Common myeloid progenitor, CD34-positive (primary cell): ENCODE measurements around the gene GATAD2A.

Source experiments
- CTCF ChIA-PET: fragments of 350-600 bp; sonication (Branson Sonifier 250); formaldehyde crosslinking; loops from one replicate; lab custom pipeline; 2021; ENCODE audit warnings: antibody characterized with exemption; lab: Charles Lee
- POLR2A ChIA-PET: fragments of 350-600 bp; sonication (Branson Sonifier 250); formaldehyde crosslinking; loops from one replicate; lab custom pipeline; 2021; ENCODE audit warnings: antibody characterized with exemption; lab: Charles Lee
- DNase-seq, 3 donors: peaks; one replicate each; pipeline versions ENCODE4 v3.0.0 to v3.0.0-alpha.2; 2013
- H3K27ac ChIP-seq, 2 experiments: 1 replicate in 1 of 2; 2 replicates in 1 of 2; pipeline ENCODE4 v1.7.0; 2013; ENCODE audit warnings: inconsistent platforms in 2 of 2, low read length in 2 of 2, mild to moderate bottlenecking in 2 of 2, low read depth in 1 of 2, moderate library complexity in 1 of 2; ENCODE audit not compliant: severe bottlenecking in 2 of 2, insufficient read depth in 1 of 2, poor library complexity in 1 of 2
- H3K27me3 ChIP-seq, 5 experiments: replicated peaks in 2 of 5; 1 replicate in 3 of 5; 2 replicates in 2 of 5; pipeline versions ENCODE4 v1.6.1 to v1.7.0; 2013; ENCODE audit warnings: low read length in 4 of 5, mild to moderate bottlenecking in 2 of 5, moderate library complexity in 2 of 5, inconsistent platforms in 1 of 5; ENCODE audit not compliant: insufficient read depth in 5 of 5, control insufficient read depth in 4 of 5
- H3K36me3 ChIP-seq, 4 experiments: 1 replicate in 2 of 4; 2 replicates in 2 of 4; pipeline versions ENCODE4 v1.6.1 to v1.7.0; 2013; ENCODE audit warnings: low read length in 3 of 4, control low read depth in 1 of 4, mild to moderate bottlenecking in 1 of 4; ENCODE audit not compliant: control insufficient read depth in 4 of 4, insufficient read depth in 4 of 4
- H3K4me1 ChIP-seq, 4 experiments: 1 replicate in 3 of 4; 2 replicates in 1 of 4; pipeline versions ENCODE4 v1.6.1 to v1.7.1; 2013; ENCODE audit warnings: low read length in 3 of 4, mild to moderate bottlenecking in 3 of 4, control low read depth in 1 of 4, inconsistent platforms in 1 of 4, moderate library complexity in 1 of 4; ENCODE audit not compliant: control insufficient read depth in 4 of 4, insufficient read depth in 4 of 4; ENCODE audit errors: control extremely low read depth in 1 of 4
- H3K4me3 ChIP-seq, 7 experiments: 1 replicate in 4 of 7; 2 replicates in 3 of 7; pipeline versions ENCODE4 v1.5.1 to v1.7.0; 2013; ENCODE audit warnings: mild to moderate bottlenecking in 7 of 7, low read length in 6 of 7, moderate library complexity in 6 of 7, inconsistent platforms in 2 of 7, low read depth in 2 of 7, control low read depth in 1 of 7; ENCODE audit not compliant: insufficient read depth in 4 of 7, control insufficient read depth in 1 of 7; ENCODE audit errors: extremely low read depth in 1 of 7
- H3K9me3 ChIP-seq, 5 experiments: 1 replicate in 4 of 5; 2 replicates in 1 of 5; pipeline versions ENCODE4 v1.6.1 to v1.7.1; 2013; ENCODE audit warnings: low read length in 4 of 5, mild to moderate bottlenecking in 2 of 5, inconsistent platforms in 1 of 5, low read depth in 1 of 5, moderate library complexity in 1 of 5; ENCODE audit not compliant: control insufficient read depth in 4 of 5, insufficient read depth in 2 of 5; ENCODE audit errors: control extremely low read depth in 1 of 5
- WGBS: methylation state at CpG from one replicate; pipeline ENCODE4 v1.1.5; 2013; ENCODE audit not compliant: insufficient coverage; 5-methylcytosine and 5-hydroxymethylcytosine counted together

The GATAD2A gene

GRCh38 chr19:19445288-19445687, 39.8 kb downstream of the GATAD2A start:
- ChIA-PET POLR2A (interaction anchor here (0.5 to 1.0 kb wide), 2 partner anchors 55 to 60 kb away, joined by 3 read pairs; no protein-coding TSS in a partner anchor), CTCF (interaction anchor here (1.5 to 2.2 kb wide), 3 partner anchors 11 to 39 kb away, joined by 5 to 8 read pairs (median 6); partner anchors contain the start of gene GATAD2A)
- WGBS: no CpG with 5 or more reads among the region's 1 CpG
- Histone ChIP-seq H3K4me1 (peaks cover 3 to 47% (median 25%) of the 10 kb centered on the region in 4 experiments), H3K9me3 (no peaks in the 10 kb centered on the region), H3K27ac (peak overlapping the region in 1 of 2 experiments; percentile 63), H3K4me3 (no peak overlapping the region), H3K36me3 (peaks cover 0 to 19% (median 3%) of the 10 kb centered on the region in 4 experiments), H3K27me3 (no peaks in the 10 kb centered on the region)
- no peak for DNase-seq

GRCh38 chr19:19445911-19446361, 40.5 kb downstream of the GATAD2A start:
- 77% methylated on average over 8 of the region's 9 CpGs for WGBS
- ChIA-PET CTCF (interaction anchor here (2.2 kb wide), 1 partner anchor 12 kb away, joined by 6 read pairs; no protein-coding TSS in a partner anchor), POLR2A (no interaction called here)
- peaks cover 3 to 52% (median 29%) of the 10 kb centered on the region in 4 experiments for H3K4me1 ChIP-seq
- peaks cover 0 to 19% (median 3%) of the 10 kb centered on the region in 4 experiments for H3K36me3 ChIP-seq
- H3K9me3 ChIP-seq: no peaks in the 10 kb centered on the region
- H3K27ac ChIP-seq: no peak overlapping the region
- no peak overlapping the region for H3K4me3 ChIP-seq
- DNase-seq: peak in 2 of 3 donors; percentile 43 to 56
- no peaks in the 10 kb centered on the region for H3K27me3 ChIP-seq

GRCh38 chr19:19446655-19447437, 41.4 kb downstream of the GATAD2A start:
- Histone ChIP-seq H3K36me3 (peaks cover 0 to 19% (median 3%) of the 10 kb centered on the region in 4 experiments), H3K4me1 (peaks cover 3 to 61% (median 38%) of the 10 kb centered on the region in 4 experiments), H3K9me3 (no peaks in the 10 kb centered on the region), H3K4me3 (no peak overlapping the region), H3K27me3 (no peaks in the 10 kb centered on the region), H3K27ac (no peak overlapping the region)
- ChIA-PET CTCF (interaction anchor here (0.9 to 2.0 kb wide), 4 partner anchors 8 to 80 kb away, joined by 3 to 6 read pairs (median 4); no protein-coding TSS in a partner anchor), POLR2A (no interaction called here)
- DNase-seq: no peak
- 97% methylated on average over 5 of the region's 9 CpGs for WGBS

- WGBS: 84% methylated on average over 15 of the region's 15 CpGs
- no peak overlapping the region for H3K27ac ChIP-seq
- H3K4me3 ChIP-seq: no peak overlapping the region
- no peaks in the 10 kb centered on the region for H3K27me3 ChIP-seq
- DNase-seq: peak in 2 of 3 donors; percentile 42 to 43
- CTCF ChIA-PET: interaction anchor here (0.9 to 2.0 kb wide), 5 partner anchors 9 to 81 kb away, joined by 3 to 6 read pairs (median 3); no protein-coding TSS in a partner anchor
- H3K9me3 ChIP-seq: no peaks in the 10 kb centered on the region
- POLR2A ChIA-PET: interaction anchor here (0.8 kb wide), 1 partner anchor 71 kb away, joined by 3 read pairs; no protein-coding TSS in a partner anchor
- peaks cover 3 to 69% (median 46%) of the 10 kb centered on the region in 4 experiments for H3K4me1 ChIP-seq
- H3K36me3 ChIP-seq: peaks cover 0 to 19% (median 3%) of the 10 kb centered on the region in 4 experiments
Measured at GRCh38 chr19:19447536-19448237, 42.2 kb downstream of the GATAD2A start.

GRCh38 chr19:19448238-19448544, 42.7 kb downstream of the GATAD2A start:
- 92% methylated on average over 7 of the region's 8 CpGs for WGBS
- ChIA-PET CTCF (interaction anchor here (1.1 to 2.0 kb wide), 2 partner anchors 42 to 81 kb away, joined by 3 to 6 read pairs; no protein-coding TSS in a partner anchor), POLR2A (interaction anchor here (0.8 kb wide), 1 partner anchor 71 kb away, joined by 3 read pairs; no protein-coding TSS in a partner anchor)
- Histone ChIP-seq H3K4me3 (no peak overlapping the region), H3K4me1 (peaks cover 3 to 74% (median 50%) of the 10 kb centered on the region in 4 experiments), H3K27me3 (no peaks in the 10 kb centered on the region), H3K9me3 (no peaks in the 10 kb centered on the region), H3K27ac (no peak overlapping the region), H3K36me3 (peaks cover 0 to 15% (median 3%) of the 10 kb centered on the region in 4 experiments)
- no peak for DNase-seq

GRCh38 chr19:19451429-19452242, 46.2 kb downstream of the GATAD2A start:
- CTCF ChIA-PET: interaction anchor here (0.6 to 2.8 kb wide), 3 partner anchors 8 to 25 kb away, joined by 5 to 11 read pairs (median 6); no protein-coding TSS in a partner anchor
- 36% methylated on average over 11 of the region's 13 CpGs for WGBS
- peaks cover 0 to 15% (median 0%) of the 10 kb centered on the region in 4 experiments for H3K36me3 ChIP-seq
- H3K9me3 ChIP-seq: no peaks in the 10 kb centered on the region
- peak overlapping the region in 3 of 7 experiments; percentile 4 to 48 (median 20) for H3K4me3 ChIP-seq
- DNase-seq: peak; percentile 44 to 88 (median 81)
- no peaks in the 10 kb centered on the region for H3K27me3 ChIP-seq
- peak overlapping the region; percentile 13 to 57 for H3K27ac ChIP-seq
- peaks cover 0 to 51% (median 36%) of the 10 kb centered on the region in 4 experiments for H3K4me1 ChIP-seq
- POLR2A ChIA-PET: no interaction called here
